Pancreas (tissue), 10 donors: Measurements from ENCODE around the gene SSTR5. TPM values are rescaled to one million over a fixed set of nuclear protein-coding genes. Genes with fewer than 3 reads are reported as not detected.
A peak's percentile ranks its signal among the peaks of the same experiment; 100 is the strongest.

Experiments used
- ATAC-seq, 4 donors: fragments of 200-7000 bp; cut with Tn5 transposase; one replicate each; pipeline versions ENCODE4 v1.8.0 to v1.9.1; 2020; ENCODE audit warnings: mild to moderate bottlenecking in 4 of 4, moderate library complexity in 4 of 4
- DNase-seq, 6 donors: peaks; one replicate each; pipeline ENCODE4 v3.0.0-alpha.2; 2020
- FAIRE-seq: peaks from 2 replicates; lab custom pipeline; 2012; peaks lifted over from hg19 to GRCh38; lab: Jason Lieb, UNC
- H3K27ac ChIP-seq, 4 donors: fragments of 200-600 bp; sonication (generic); 1 replicate in 3 of 4; 2 replicates in 1 of 4; pipeline versions ENCODE4 v1.5.0 to v1.8.0; 2020
- H3K27me3 ChIP-seq, 4 donors: fragments of 200-600 bp; one replicate each; pipeline ENCODE4 v1.8.0; 2021
- H3K36me3 ChIP-seq, 3 donors: fragments of 200-600 bp; sonication (generic) in 1 of 3; one replicate each; pipeline versions ENCODE4 v1.5.0 to v1.8.0; 2020 to 2021
- H3K4me1 ChIP-seq, 3 donors: fragments of 200-600 bp; one replicate each; pipeline ENCODE4 v1.8.0; 2021
- H3K4me3 ChIP-seq, 4 donors: fragments of 200-600 bp; sonication (generic) in 2 of 4; one replicate each; pipeline versions ENCODE4 v1.5.0 to v1.8.0; 2020 to 2021
- H3K9me3 ChIP-seq, 4 donors: fragments of 200-600 bp; one replicate each; pipeline ENCODE4 v1.8.0; 2021
- WGBS, 2 donors: extraction: QIAGEN DNeasy Blood & Tissue Kit; methylation state at CpG; one replicate each; pipeline ENCODE4 v1.1.7; 2013; 5-methylcytosine and 5-hydroxymethylcytosine counted together
- intact Hi-C, 3 donors: fragments of 100-400 bp; cut with DNase I; formaldehyde crosslinking; loops; one replicate each; pipeline versions ENCODE4 v1.11.1 to v1.14.2; 2022
- polyA plus RNA-seq, 2 donors: library from polyadenylated mRNA; stranded (reverse); fragments of 200-250 nt; gene quantifications; one replicate each; pipeline ENCODE4 v1.2.3, GENCODE V29; 2013
- total RNA-seq, 6 donors: library from RNA; stranded (reverse); fragmentation: NEBNext Ultra II Directional in 4 of 6; extraction: Animal tissue kit (Norgen Biotek cat#: 25700) in 4 of 6; gene quantifications; one replicate each; pipeline versions ENCODE4 v1.2.1 to v1.2.4, GENCODE V29; 2021 to 2023
- TF ChIP-seq, protein P1 (sequence below), 4 donors: fragments of 200-600 bp; sonication (generic) in 3 of 4; IDR thresholded peaks; one replicate each; pipeline versions ENCODE4 v1.5.0 to v1.8.0; 2021; ENCODE audit warnings: antibody characterized with exemption in 4 of 4
- donor health status: healthy with polysubstance abuse.
- donor health status: DM: no; HTN: no; CAD: no; lungs with moderate emphysema.
- donor health status: DM: no; HTN: no; CAD: no.
- donor health status: control.
- donor health status: control.
- donor health status: Bipolar disorder and iron deficiency.
- donor health status: DM: yes; HTN: yes; CAD: no.
- donor health status: DM: no; HTN: no; CAD: no.
- donor health status: DM: no; HTN: no; CAD: no.
- donor health status: DM: yes; HTN: yes; CAD: no.

SSTR5 gene
- total and polyA plus RNA-seq, 8 donors = 0.12 to 1.2 (median 0.32) TPM; not detected in 1

DNA sequence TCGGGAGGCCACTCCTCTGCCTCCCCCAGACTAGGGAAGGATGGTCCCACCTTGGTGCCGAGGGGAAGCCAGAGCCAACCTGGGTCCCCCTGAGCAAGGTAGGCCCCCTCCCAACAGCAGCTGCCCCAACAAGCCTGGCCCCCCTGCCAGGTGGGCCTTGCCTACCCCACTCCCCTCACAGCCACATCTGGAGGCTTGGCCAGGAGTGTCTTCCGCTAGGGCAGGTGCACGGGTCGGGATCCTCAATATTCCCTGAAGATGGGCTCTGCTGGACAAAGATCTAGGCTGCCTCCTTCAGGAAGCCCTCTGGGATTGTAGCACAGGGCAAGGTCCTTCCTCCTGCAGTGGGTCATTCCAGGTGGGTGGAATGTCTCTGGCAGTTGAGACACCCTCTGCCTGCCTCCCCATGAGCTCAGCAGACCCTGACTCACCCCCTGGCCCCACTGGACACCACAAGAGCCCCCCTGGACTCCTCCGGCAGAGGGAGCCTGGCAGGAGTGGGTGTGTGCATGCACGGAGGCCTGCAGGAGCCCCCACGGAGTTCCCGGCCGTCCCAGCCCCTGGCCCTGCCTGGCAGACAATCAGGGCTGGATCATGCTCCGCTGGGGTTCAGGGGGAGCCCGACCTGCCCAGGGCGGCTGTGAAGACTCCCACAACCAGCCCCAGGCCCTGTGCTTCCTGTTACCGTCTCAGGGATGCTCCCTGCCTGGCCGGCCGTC, 23.1 kb downstream of the SSTR5 start:
- FAIRE-seq (no peak), ATAC-seq (no peak), DNase-seq (no peak)
- Histone ChIP-seq H3K9me3 (no peaks in the 10 kb centered on the region), H3K27me3 (no peaks in the 10 kb centered on the region), H3K4me3 (no peak overlapping the region), H3K27ac (no peak overlapping the region), H3K4me1 (no peaks in the 10 kb centered on the region), H3K36me3 (no peaks in the 10 kb centered on the region)
- TF ChIP-seq, protein P1, sequence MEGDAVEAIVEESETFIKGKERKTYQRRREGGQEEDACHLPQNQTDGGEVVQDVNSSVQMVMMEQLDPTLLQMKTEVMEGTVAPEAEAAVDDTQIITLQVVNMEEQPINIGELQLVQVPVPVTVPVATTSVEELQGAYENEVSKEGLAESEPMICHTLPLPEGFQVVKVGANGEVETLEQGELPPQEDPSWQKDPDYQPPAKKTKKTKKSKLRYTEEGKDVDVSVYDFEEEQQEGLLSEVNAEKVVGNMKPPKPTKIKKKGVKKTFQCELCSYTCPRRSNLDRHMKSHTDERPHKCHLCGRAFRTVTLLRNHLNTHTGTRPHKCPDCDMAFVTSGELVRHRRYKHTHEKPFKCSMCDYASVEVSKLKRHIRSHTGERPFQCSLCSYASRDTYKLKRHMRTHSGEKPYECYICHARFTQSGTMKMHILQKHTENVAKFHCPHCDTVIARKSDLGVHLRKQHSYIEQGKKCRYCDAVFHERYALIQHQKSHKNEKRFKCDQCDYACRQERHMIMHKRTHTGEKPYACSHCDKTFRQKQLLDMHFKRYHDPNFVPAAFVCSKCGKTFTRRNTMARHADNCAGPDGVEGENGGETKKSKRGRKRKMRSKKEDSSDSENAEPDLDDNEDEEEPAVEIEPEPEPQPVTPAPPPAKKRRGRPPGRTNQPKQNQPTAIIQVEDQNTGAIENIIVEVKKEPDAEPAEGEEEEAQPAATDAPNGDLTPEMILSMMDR (IDR thresholded peaks at IDR 0.05) = no peak
- intact Hi-C loops = no loop called here
- WGBS, 2 donors = 44 to 67% methylated on average over 16 of the region's 16 CpGs

DNA sequence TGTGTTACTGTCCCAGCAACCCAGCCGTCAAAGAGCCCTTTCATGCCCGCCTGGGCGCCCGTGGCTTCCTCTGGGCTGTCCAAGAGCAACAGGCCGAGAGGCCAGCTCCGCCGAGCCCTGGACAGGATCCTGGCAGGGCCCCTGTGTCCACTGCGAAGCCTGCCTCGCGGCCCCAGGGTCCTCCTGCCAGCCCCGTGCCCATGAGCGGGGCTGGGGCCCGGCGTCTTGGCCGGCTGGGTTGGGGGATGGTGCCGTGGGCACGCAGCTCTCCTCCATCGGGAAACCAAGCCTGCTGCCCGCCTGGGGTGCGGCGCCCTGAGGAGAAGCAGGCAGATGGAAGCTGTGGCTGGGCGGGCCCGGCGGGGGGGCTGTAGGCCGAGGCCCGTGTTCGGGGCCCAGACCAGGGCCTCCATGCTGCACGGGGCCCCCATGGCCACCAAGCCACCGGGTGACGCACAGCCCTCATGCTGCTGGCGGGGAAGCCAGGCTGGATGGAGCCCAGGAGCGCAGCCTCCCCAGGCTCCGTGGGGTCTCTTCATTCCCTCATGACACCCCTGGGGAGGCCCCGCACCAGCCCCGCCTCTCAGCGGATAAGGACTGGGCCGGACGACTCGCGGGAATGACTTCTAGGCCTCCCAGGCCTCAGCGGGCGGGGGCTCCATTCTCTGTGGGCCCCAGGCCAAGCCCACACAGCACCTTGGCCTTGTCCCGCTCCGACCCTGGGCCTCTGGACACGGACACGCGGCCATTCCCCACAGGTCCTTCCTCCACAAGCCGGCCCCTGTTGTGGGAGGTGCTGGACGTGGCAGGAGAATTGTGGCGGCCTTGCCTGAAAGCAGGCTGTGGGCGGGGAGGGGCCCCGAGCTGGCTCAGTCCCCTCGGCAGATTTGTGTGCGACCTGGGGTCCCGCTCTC, 23.9 kb downstream of the SSTR5 start, which contains the start of gene C1QTNF8:
Gene C1QTNF8, minus strand, starts transcription at position 76 of the 914 bp plus-strand sequence. CDS start 1,322 bp downstream, outside the sequence.
- Histone ChIP-seq H3K4me3 (no peak within 1 kb of the TSS), H3K36me3 (no peaks in the 10 kb centered on the region), H3K9me3 (no peaks in the 10 kb centered on the region), H3K27ac (no peak within 1 kb of the TSS), H3K4me1 (no peaks in the 10 kb centered on the region), H3K27me3 (no peaks in the 10 kb centered on the region)
- FAIRE-seq = no peak
- TF ChIP-seq, protein P1 (IDR thresholded peaks at IDR 0.05) = no peak
- ATAC-seq = no peak
- no peak for DNase-seq
- WGBS, 2 donors = 54 to 60% methylated on average over 50 to 55 of the region's 55 CpGs
- intact Hi-C loops = no loop called here

DNA sequence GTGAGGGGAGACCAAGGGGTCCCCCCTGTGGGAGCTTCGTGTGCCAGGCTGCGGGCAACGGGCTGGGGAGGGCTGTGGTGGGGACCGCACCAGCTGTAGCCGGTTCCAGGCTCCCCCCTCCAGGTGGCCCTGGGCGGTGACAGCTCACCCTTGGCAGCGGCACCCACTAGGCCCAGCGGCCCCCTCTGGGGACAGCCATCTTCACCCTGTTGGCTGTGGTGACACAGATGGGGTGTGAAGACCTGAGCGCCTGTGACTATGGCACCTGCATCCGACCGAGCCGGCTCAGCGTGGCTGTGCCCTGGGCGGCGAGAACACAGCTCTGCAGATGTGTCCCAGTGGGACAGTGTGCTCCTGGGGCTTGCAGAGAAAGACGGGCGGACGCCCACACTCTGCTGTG, 24.6 kb downstream of the SSTR5 start:
- WGBS, 2 donors = 41 to 53% methylated on average over 18 of the region's 18 CpGs

DNA sequence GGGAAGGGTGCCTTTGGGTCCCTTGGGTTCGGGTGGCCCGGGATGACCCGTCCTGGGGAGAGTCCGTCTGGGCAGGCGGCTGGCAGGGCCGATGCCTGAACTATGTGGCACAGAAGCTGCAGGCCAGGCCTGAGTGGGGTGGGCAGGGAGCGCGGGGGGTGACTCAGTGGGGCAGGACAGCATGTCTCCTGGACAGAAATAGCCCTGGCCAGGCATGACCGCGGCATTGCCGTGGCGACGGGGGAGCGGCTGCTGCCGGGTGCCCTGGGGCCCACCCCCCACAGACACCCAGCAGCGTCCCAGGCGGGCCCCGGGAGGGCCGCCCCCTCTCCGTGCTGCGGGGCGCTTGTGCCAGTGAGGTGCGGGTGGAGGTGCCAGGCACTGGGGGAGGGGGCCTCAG, 25.3 kb downstream of the SSTR5 start:
- TF ChIP-seq, protein P1 (IDR thresholded peaks at IDR 0.05) = no peak
- H3K4me3 ChIP-seq = no peak overlapping the region
- no peaks in the 10 kb centered on the region for H3K9me3 ChIP-seq
- no peak for FAIRE-seq
- H3K27ac ChIP-seq = no peak overlapping the region
- DNase-seq = no peak
- no peaks in the 10 kb centered on the region for H3K36me3 ChIP-seq
- H3K27me3 ChIP-seq = no peaks in the 10 kb centered on the region
- 61 to 65% methylated on average over 23 of the region's 23 CpGs for WGBS, 2 donors
- no peaks in the 10 kb centered on the region for H3K4me1 ChIP-seq
- intact Hi-C loops = no loop called here
- peak in 1 of 4 donors; percentile 31 for ATAC-seq

More for the DNA sequence above, 24.6 kb downstream of the SSTR5 start:
- Histone ChIP-seq H3K4me1 (no peaks in the 10 kb centered on the region), H3K27me3 (no peaks in the 10 kb centered on the region), H3K36me3 (no peaks in the 10 kb centered on the region), H3K9me3 (no peaks in the 10 kb centered on the region), H3K27ac (no peak overlapping the region), H3K4me3 (no peak overlapping the region)
- ATAC-seq (no peak), FAIRE-seq (no peak), DNase-seq (no peak)
- intact Hi-C loops = no loop called here
- TF ChIP-seq, protein P1 (IDR thresholded peaks at IDR 0.05) = no peak
